ENCODE data around the gene MEN1.

The MEN1 gene

GRCh38 chr11:64800303-64801157 lies 9.8 kb downstream of the MEN1 start:
- DNase-seq, result no peak

- DNase-seq, result no peak
These were observed 10.6 kb downstream of the MEN1 start for GRCh38 chr11:64799623-64800302.

- DNase-seq, result no peak
These were observed 11.1 kb downstream of the MEN1 start for GRCh38 chr11:64799256-64799622.

- DNase-seq, result no peak
These were observed 13.4 kb downstream of the MEN1 start for GRCh38 chr11:64796757-64797541.

GRCh38 chr11:64796047-64796756 lies 14.1 kb downstream of the MEN1 start:
- DNase-seq, result no peak

GRCh38 chr11:64794526-64794925 lies 15.8 kb downstream of the MEN1 start:
- DNase-seq, result no peak

GRCh38 chr11:64793271-64794160 lies 16.8 kb downstream of the MEN1 start:
- DNase-seq, result no peak

- no peak for DNase-seq
These were observed 17.9 kb downstream of the MEN1 start for GRCh38 chr11:64792482-64792881.

- no peak for DNase-seq
These were observed 18.5 kb downstream of the MEN1 start for GRCh38 chr11:64791781-64792291.

GRCh38 chr11:64790205-64791095 lies 19.9 kb downstream of the MEN1 start:
- DNase-seq, result no peak

GRCh38 chr11:64789331-64790204 lies 20.8 kb downstream of the MEN1 start:
- DNase-seq, result no peak

- DNase-seq, result no peak
These were observed 21.8 kb downstream of the MEN1 start for GRCh38 chr11:64788321-64789215.

- no peak for DNase-seq
These were observed 22.6 kb downstream of the MEN1 start for GRCh38 chr11:64787526-64788320.

- no peak for DNase-seq
These were observed 24.0 kb downstream of the MEN1 start for GRCh38 chr11:64786308-64786707.

GRCh38 chr11:64784813-64785581 lies 25.4 kb downstream of the MEN1 start:
- DNase-seq, result no peak

- peak; percentile 100 for DNase-seq
These were observed 31.7 kb downstream of the MEN1 start, which contains the start of gene SF1 for GRCh38 chr11:64778473-64779298. TSS of gene SF1 (minus strand) at chr11:64778542. CDS start at chr11:64778392, 150 bp downstream.
